ENCODE results near the gene KCNQ1. TPM values are rescaled to one million over a fixed set of nuclear protein-coding genes. Genes with fewer than 3 reads are reported as not detected.

Gene KCNQ1
- total RNA-seq, 1 experiment from 2014 or later, result not detected

DNA sequence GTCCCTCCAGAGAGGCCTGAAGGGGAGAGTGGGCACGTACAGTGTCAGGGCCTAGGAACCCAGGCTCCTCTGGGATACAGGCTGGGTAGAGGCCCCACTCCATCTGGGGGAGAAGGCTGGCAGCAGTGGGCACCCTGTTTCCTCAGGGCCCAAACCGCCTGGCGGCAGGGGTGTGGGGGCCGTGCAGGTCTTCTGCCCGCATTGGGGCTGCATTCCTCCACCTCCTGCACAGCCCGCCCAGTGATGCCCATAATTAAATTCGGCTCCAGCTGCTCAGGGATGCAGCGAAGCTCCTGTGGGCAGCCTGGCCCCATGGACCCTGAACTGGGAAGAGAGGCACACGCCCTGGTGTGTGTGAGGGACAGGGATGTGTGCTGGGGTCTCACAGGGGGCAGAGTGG is 219.6 kb downstream of the KCNQ1 start:
- Histone ChIP-seq H3K4me2 (no peak overlapping the region), H3K79me2 (ENCODE audit: low read depth) (no peaks in the 10 kb centered on the region), H2AFZ (no peak overlapping the region), H3K36me3 (ENCODE audit: low read depth) (no peaks in the 10 kb centered on the region), H3K9me3 (ENCODE audit: insufficient read depth, low read depth) (peaks cover 9% of the 10 kb centered on the region; the same call in 1 of the 2 replicates), H3K27ac (no peak overlapping the region), H3K4me3 (no peak overlapping the region), H3K4me1 (replicated peaks; ENCODE audit: insufficient read depth) (no peaks in the 10 kb centered on the region), H3K9me2 (ENCODE audit: insufficient read depth) (no peaks in the 10 kb centered on the region), H3F3A (ENCODE audit: insufficient read depth, low read depth) (no peaks in the 10 kb centered on the region), H3K27me3 (ENCODE audit: insufficient read depth, low read depth) (no peaks in the 10 kb centered on the region), H4K20me1 (ENCODE audit: insufficient read depth) (no peaks in the 10 kb centered on the region)
- intact Hi-C loops (cut with micrococcal nuclease; ENCODE audit: unreplicated experiment), result no loop called here
- ChIA-PET CTCF (no interaction called here), POLR2A (ENCODE audit: unreplicated experiment) (interaction anchor here (0.6 kb wide), 1 partner anchor 65 kb away, joined by 4 read pairs; no protein-coding TSS in a partner anchor)
- DNase-seq, result no peak
- BruUV-seq (replicated peaks), result no TSS peak
- TF ChIP-seq EZH2 (IDR thresholded peaks at IDR 0.05; ENCODE audit: low read depth) (no peak), CTCF (conservative IDR thresholded peaks at IDR 0.05) (no peak)

- Histone ChIP-seq H3K9me2 (ENCODE audit: insufficient read depth) (no peaks in the 10 kb centered on the region), H3K79me2 (ENCODE audit: low read depth) (no peaks in the 10 kb centered on the region), H4K20me1 (ENCODE audit: insufficient read depth) (no peaks in the 10 kb centered on the region), H3K4me1 (replicated peaks; ENCODE audit: insufficient read depth) (no peaks in the 10 kb centered on the region), H3K4me3 (no peak overlapping the region), H3K9me3 (ENCODE audit: insufficient read depth, low read depth) (peaks cover 4% of the 10 kb centered on the region; the same call in 1 of the 2 replicates), H3K36me3 (ENCODE audit: low read depth) (no peaks in the 10 kb centered on the region), H3K4me2 (no peak overlapping the region), H3K27ac (no peak overlapping the region), H2AFZ (no peak overlapping the region), H3K27me3 (ENCODE audit: insufficient read depth, low read depth) (no peaks in the 10 kb centered on the region), H3F3A (ENCODE audit: insufficient read depth, low read depth) (no peaks in the 10 kb centered on the region)
- no peak for TF ChIP-seq EZH2 (IDR thresholded peaks at IDR 0.05; ENCODE audit: low read depth)
- TF ChIP-seq CTCF (conservative IDR thresholded peaks at IDR 0.05), result no peak
- intact Hi-C loops (cut with micrococcal nuclease; ENCODE audit: unreplicated experiment), result no loop called here
- ChIA-PET CTCF (no interaction called here), POLR2A (ENCODE audit: unreplicated experiment) (interaction anchor here (0.6 kb wide), 1 partner anchor 64 kb away, joined by 4 read pairs; no protein-coding TSS in a partner anchor)
- no peak for DNase-seq
- no TSS peak for BruUV-seq (replicated peaks)
These were observed 220.2 kb downstream of the KCNQ1 start for GRCh38 chr11:2664791-2665525.

DNA sequence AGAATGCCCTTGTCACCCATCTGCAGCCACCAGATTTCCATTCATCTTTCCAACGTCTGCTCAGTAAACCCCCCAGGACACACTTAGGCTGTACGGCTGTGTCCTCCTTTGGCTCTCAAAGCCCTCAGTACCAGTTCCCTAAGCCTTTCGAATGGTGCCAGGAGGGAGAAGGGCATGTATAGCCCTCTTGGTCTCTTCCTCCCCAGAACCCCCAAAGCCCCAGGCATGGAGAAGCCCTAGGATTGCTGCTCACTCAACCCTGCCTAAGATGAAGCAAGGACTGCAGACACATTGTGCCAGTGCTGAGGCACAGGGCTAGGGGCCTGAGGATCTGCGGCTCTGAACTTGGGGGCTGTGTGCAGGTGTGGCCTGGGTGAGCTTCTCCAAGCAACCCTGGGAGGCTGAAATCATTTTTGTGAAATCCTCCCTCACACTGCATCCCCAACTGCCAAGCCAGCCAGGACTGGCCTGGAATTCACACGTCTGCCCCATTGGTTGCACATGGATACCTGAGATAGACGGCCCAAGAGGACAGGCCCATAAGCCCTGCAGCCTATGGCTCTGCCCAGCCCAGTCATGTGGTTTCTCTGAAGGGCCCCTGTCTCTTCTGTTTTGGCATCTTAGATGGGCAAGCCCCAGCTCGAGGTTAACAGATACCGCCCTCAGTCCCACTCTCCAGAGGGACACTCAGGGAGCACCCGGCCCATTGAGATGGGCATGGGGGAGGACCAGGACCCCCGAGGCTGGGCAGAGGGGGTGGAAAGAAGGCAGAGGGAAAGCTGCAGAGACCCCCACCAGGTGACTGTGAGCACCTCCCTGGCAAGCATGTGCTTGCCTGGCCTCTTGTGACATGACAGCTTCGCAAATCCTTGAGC is 221.0 kb downstream of the KCNQ1 start:
- H3K9me2 ChIP-seq (ENCODE audit: insufficient read depth), result no peaks in the 10 kb centered on the region
- POLR2A ChIA-PET (ENCODE audit: unreplicated experiment), result no interaction called here
- CTCF ChIA-PET, result no interaction called here

More for the DNA sequence above, 221.0 kb downstream of the KCNQ1 start:
- Histone ChIP-seq H3K4me2 (no peak overlapping the region), H2AFZ (no peak overlapping the region), H3K9me3 (ENCODE audit: insufficient read depth, low read depth) (no peaks in the 10 kb centered on the region), H3K27ac (no peak overlapping the region), H3K27me3 (ENCODE audit: insufficient read depth, low read depth) (no peaks in the 10 kb centered on the region), H3K4me1 (replicated peaks; ENCODE audit: insufficient read depth) (no peaks in the 10 kb centered on the region), H3F3A (ENCODE audit: insufficient read depth, low read depth) (no peaks in the 10 kb centered on the region), H3K4me3 (no peak overlapping the region), H3K36me3 (ENCODE audit: low read depth) (no peaks in the 10 kb centered on the region), H3K79me2 (ENCODE audit: low read depth) (no peaks in the 10 kb centered on the region), H4K20me1 (ENCODE audit: insufficient read depth) (no peaks in the 10 kb centered on the region)
- TF ChIP-seq CTCF (conservative IDR thresholded peaks at IDR 0.05), result no peak
- TF ChIP-seq EZH2 (IDR thresholded peaks at IDR 0.05; ENCODE audit: low read depth), result no peak
- intact Hi-C loops (cut with micrococcal nuclease; ENCODE audit: unreplicated experiment), result no loop called here
- no peak for DNase-seq
- BruUV-seq (replicated peaks), result no TSS peak
